Astrocyte (in vitro differentiated cells and primary cell): Measurements from ENCODE around the gene FAM184B. TPM values are rescaled to one million over a fixed set of nuclear protein-coding genes. Genes with fewer than 3 reads are reported as not detected.

Source experiments
- DNase-seq: peaks from one replicate; pipeline ENCODE4 v3.0.0-alpha.2; 2010; ENCODE audit warnings: low read depth
- FAIRE-seq: peaks from 2 replicates; lab custom pipeline; 2011; peaks lifted over from hg19 to GRCh38; lab: Jason Lieb, UNC
- H2AFZ ChIP-seq: 2 replicates; pipeline ENCODE4 v1.6.0; 2012; ENCODE audit warnings: low read depth, low read length, inconsistent platforms
- H3K27ac ChIP-seq: 2 replicates; pipeline ENCODE4 v1.5.1; 2011; ENCODE audit warnings: low read depth, low read length, inconsistent platforms
- H3K27me3 ChIP-seq: 2 replicates; pipeline ENCODE4 v1.6.0; 2011; ENCODE audit warnings: low read length, inconsistent platforms; ENCODE audit not compliant: insufficient read depth
- H3K36me3 ChIP-seq: 2 replicates; pipeline ENCODE4 v1.5.1; 2011; ENCODE audit warnings: low read length, inconsistent platforms; ENCODE audit not compliant: insufficient read depth
- H3K4me1 ChIP-seq: 2 replicates; pipeline ENCODE4 v1.5.1; 2011; ENCODE audit warnings: low read length, inconsistent platforms; ENCODE audit not compliant: insufficient read depth
- H3K4me2 ChIP-seq: 2 replicates; pipeline ENCODE4 v1.6.0; 2012; ENCODE audit warnings: low read length, inconsistent platforms
- H3K4me3 ChIP-seq: 2 replicates; pipeline ENCODE4 v1.5.1; 2011; ENCODE audit warnings: low read depth, mild to moderate bottlenecking, low read length, inconsistent platforms; ENCODE audit not compliant: insufficient read depth
- H3K79me2 ChIP-seq: 2 replicates; pipeline ENCODE4 v1.6.0; 2012; ENCODE audit warnings: mild to moderate bottlenecking, low read length, inconsistent platforms; ENCODE audit not compliant: insufficient read depth
- H3K9ac ChIP-seq: 2 replicates; pipeline ENCODE4 v1.6.0; 2012; ENCODE audit warnings: mild to moderate bottlenecking, low read length, inconsistent platforms
- H3K9me3 ChIP-seq: 2 replicates; pipeline ENCODE4 v1.5.1; 2012; ENCODE audit warnings: low read depth, mild to moderate bottlenecking, low read length, inconsistent platforms; ENCODE audit not compliant: insufficient read depth
- H4K20me1 ChIP-seq: 2 replicates; pipeline ENCODE4 v1.6.0; 2012; ENCODE audit warnings: low read length, inconsistent platforms; ENCODE audit not compliant: insufficient read depth
- H3K27ac Mint-ChIP-seq: one replicate; pipeline ENCODE4 v1.8.0; 2021; ENCODE audit warnings: mild to moderate bottlenecking, mixed read lengths; ENCODE audit not compliant: unreplicated experiment
- H3K27me3 Mint-ChIP-seq: one replicate; pipeline ENCODE4 v1.8.0; 2021; ENCODE audit warnings: low read depth, mixed read lengths; ENCODE audit not compliant: unreplicated experiment
- H3K36me3 Mint-ChIP-seq: one replicate; pipeline ENCODE4 v1.8.0; 2021; ENCODE audit warnings: low read depth, mixed read lengths; ENCODE audit not compliant: unreplicated experiment
- H3K4me1 Mint-ChIP-seq: one replicate; pipeline ENCODE4 v1.8.0; 2021; ENCODE audit warnings: low read depth, mixed read lengths; ENCODE audit not compliant: unreplicated experiment
- H3K4me3 Mint-ChIP-seq: one replicate; pipeline ENCODE4 v1.8.0; 2021; ENCODE audit warnings: mild to moderate bottlenecking, moderate library complexity, mixed read lengths; ENCODE audit not compliant: unreplicated experiment
- H3K9me3 Mint-ChIP-seq: one replicate; pipeline ENCODE4 v1.8.0; 2021; ENCODE audit warnings: mild to moderate bottlenecking, mixed read lengths; ENCODE audit not compliant: unreplicated experiment
- EZH2 ChIP-seq: IDR thresholded peaks from 2 replicates; pipeline ENCODE4 v1.6.1; 2012; ENCODE audit warnings: mild to moderate bottlenecking, low read length, inconsistent platforms; ENCODE audit not compliant: insufficient read depth
- total RNA-seq: library from RNA; stranded (reverse); gene quantifications from 2 replicates; pipeline ENCODE4 v1.2.1, GENCODE V29; 2021
- TF ChIP-seq, protein P1 (sequence below): IDR thresholded peaks from 2 replicates; pipeline ENCODE4 v1.5.1; 2011; ENCODE audit warnings: low read depth, mild to moderate bottlenecking, inconsistent platforms, low read length, moderate library complexity; ENCODE audit not compliant: insufficient read depth

The FAM184B gene
- total RNA-seq, 1 donor from 2014 or later = 0.54 TPM

GRCh38 chr4:17817027-17817426 lies 35.6 kb upstream of the FAM184B start:
- Mint-ChIP-seq H3K36me3 (no peaks in the 10 kb centered on the region), H3K27ac (no peak overlapping the region), H3K9me3 (no peaks in the 10 kb centered on the region), H3K4me3 (no peak overlapping the region), H3K4me1 (peaks cover 6% of the 10 kb centered on the region), H3K27me3 (no peaks in the 10 kb centered on the region)
- H3K4me3 ChIP-seq = no peak overlapping the region
- FAIRE-seq = peak; percentile 32
- H3K79me2 ChIP-seq = peaks cover 85% of the 10 kb centered on the region
- H2AFZ ChIP-seq = no peak overlapping the region
- no peaks in the 10 kb centered on the region for H3K9me3 ChIP-seq
- H3K4me1 ChIP-seq = peaks cover 3% of the 10 kb centered on the region
- H4K20me1 ChIP-seq = no peaks in the 10 kb centered on the region
- TF ChIP-seq EZH2 = no peak
- TF ChIP-seq, protein P1, sequence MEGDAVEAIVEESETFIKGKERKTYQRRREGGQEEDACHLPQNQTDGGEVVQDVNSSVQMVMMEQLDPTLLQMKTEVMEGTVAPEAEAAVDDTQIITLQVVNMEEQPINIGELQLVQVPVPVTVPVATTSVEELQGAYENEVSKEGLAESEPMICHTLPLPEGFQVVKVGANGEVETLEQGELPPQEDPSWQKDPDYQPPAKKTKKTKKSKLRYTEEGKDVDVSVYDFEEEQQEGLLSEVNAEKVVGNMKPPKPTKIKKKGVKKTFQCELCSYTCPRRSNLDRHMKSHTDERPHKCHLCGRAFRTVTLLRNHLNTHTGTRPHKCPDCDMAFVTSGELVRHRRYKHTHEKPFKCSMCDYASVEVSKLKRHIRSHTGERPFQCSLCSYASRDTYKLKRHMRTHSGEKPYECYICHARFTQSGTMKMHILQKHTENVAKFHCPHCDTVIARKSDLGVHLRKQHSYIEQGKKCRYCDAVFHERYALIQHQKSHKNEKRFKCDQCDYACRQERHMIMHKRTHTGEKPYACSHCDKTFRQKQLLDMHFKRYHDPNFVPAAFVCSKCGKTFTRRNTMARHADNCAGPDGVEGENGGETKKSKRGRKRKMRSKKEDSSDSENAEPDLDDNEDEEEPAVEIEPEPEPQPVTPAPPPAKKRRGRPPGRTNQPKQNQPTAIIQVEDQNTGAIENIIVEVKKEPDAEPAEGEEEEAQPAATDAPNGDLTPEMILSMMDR = peak; percentile 55
- H3K36me3 ChIP-seq = peaks cover 4% of the 10 kb centered on the region
- no peaks in the 10 kb centered on the region for H3K27me3 ChIP-seq
- peak; percentile 62 for DNase-seq
- peak overlapping the region; percentile 11 for H3K4me2 ChIP-seq
- H3K9ac ChIP-seq = no peak overlapping the region
- no peak overlapping the region for H3K27ac ChIP-seq

DNA sequence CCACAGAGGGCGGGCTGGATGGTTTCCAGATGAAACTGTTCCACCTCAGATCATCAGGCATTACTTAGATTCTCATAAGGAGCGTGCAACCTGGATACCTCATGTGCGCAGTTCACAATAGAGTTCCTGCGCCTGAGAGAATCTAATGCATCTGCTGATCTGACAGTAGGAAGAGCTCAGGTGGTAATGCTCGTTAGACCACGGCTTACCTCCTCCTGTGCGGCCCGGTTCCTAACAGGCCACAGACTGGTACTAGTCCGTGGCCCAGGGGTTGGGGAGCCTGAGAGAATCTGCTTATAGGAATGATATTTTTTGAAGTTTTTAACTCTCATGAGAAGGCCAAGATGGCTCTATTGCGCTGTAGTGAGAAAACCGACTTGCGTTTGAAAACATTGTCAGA lies 34.7 kb upstream of the FAM184B start:
- Mint-ChIP-seq H3K4me3 (no peak overlapping the region), H3K9me3 (no peaks in the 10 kb centered on the region), H3K27ac (no peak overlapping the region), H3K36me3 (no peaks in the 10 kb centered on the region), H3K27me3 (no peaks in the 10 kb centered on the region), H3K4me1 (peaks cover 7% of the 10 kb centered on the region)
- no peak for DNase-seq
- H3K27me3 ChIP-seq = no peaks in the 10 kb centered on the region
- H3K4me3 ChIP-seq = no peak overlapping the region
- no peak overlapping the region for H2AFZ ChIP-seq
- no peak overlapping the region for H3K4me2 ChIP-seq
- peaks cover 88% of the 10 kb centered on the region for H3K79me2 ChIP-seq
- H3K36me3 ChIP-seq = peaks cover 4% of the 10 kb centered on the region
- H3K4me1 ChIP-seq = peaks cover 4% of the 10 kb centered on the region
- TF ChIP-seq EZH2 = no peak
- TF ChIP-seq, protein P1 = no peak
- no peaks in the 10 kb centered on the region for H3K9me3 ChIP-seq
- FAIRE-seq = no peak
- no peak overlapping the region for H3K27ac ChIP-seq
- H4K20me1 ChIP-seq = no peaks in the 10 kb centered on the region
- H3K9ac ChIP-seq = no peak overlapping the region

GRCh38 chr4:17814140-17814539 lies 32.7 kb upstream of the FAM184B start:
- peaks cover 93% of the 10 kb centered on the region for H3K79me2 ChIP-seq
- peak overlapping the region; percentile 53 for H3K9ac ChIP-seq
- Mint-ChIP-seq H3K36me3 (no peaks in the 10 kb centered on the region), H3K27ac (peak overlapping the region; percentile 20), H3K4me3 (no peak overlapping the region), H3K27me3 (no peaks in the 10 kb centered on the region), H3K4me1 (peaks cover 7% of the 10 kb centered on the region), H3K9me3 (no peaks in the 10 kb centered on the region)
- H3K27ac ChIP-seq = peak overlapping the region; percentile 34
- peaks cover 8% of the 10 kb centered on the region for H4K20me1 ChIP-seq
- H3K4me3 ChIP-seq = peak overlapping the region; percentile 37
- DNase-seq (peak; percentile 65), FAIRE-seq (no peak)
- H2AFZ ChIP-seq = peak overlapping the region; percentile 11
- peaks cover 5% of the 10 kb centered on the region for H3K4me1 ChIP-seq
- H3K36me3 ChIP-seq = peaks cover 4% of the 10 kb centered on the region
- H3K9me3 ChIP-seq = no peaks in the 10 kb centered on the region
- peak overlapping the region; percentile 73 for H3K4me2 ChIP-seq
- no peaks in the 10 kb centered on the region for H3K27me3 ChIP-seq
- no peak for TF ChIP-seq EZH2
- TF ChIP-seq, protein P1 = no peak
